K562 (cell line): Measurements from ENCODE around the gene CYP2W1. TPM values are rescaled to one million over a fixed set of nuclear protein-coding genes. Genes with fewer than 3 reads are reported as not detected.

Experiments
- ARID3B ChIP-seq: fragments of 250-450 bp; sonication (Bioruptor Pico); IDR thresholded peaks from 2 replicates; pipeline ENCODE4 v1.4.0; 2020; ENCODE audit warnings: borderline replicate concordance
- ATF3 ChIP-seq, 2 experiments: fragments of 450-650 bp in 1 of 2; sonication (generic) in 1 of 2; formaldehyde crosslinking in 1 of 2; IDR thresholded peaks in 1 of 2; conservative IDR thresholded peaks in 1 of 2; 2 replicates each; pipeline versions ENCODE4 v1.6.1 to v1.8.1; 2016 to 2023; ENCODE audit warnings: mild to moderate bottlenecking in 2 of 2, moderate library complexity in 2 of 2, inconsistent platforms in 1 of 2, missing genetic modification reagents in 1 of 2
- RCOR1 ChIP-seq, 2 experiments: IDR thresholded peaks; 2 replicates each; pipeline ENCODE4 v1.6.1; 2012; ENCODE audit warnings: low read depth in 2 of 2, low read length in 2 of 2, borderline replicate concordance in 1 of 2, improper control_type of control experiment in 1 of 2
- ZBTB11 ChIP-seq, 3 experiments: fragments of 200-800 bp in 1 of 3; fragments of 250-450 bp in 1 of 3; fragments of 450-650 bp in 1 of 3; sonication (Bioruptor Pico) in 1 of 3; sonication (Bioruptor generic) in 1 of 3; formaldehyde crosslinking in 1 of 3; IDR thresholded peaks; 2 replicates each; pipeline versions ENCODE4 v1.6.1 to v1.8.0; 2016 to 2022; ENCODE audit warnings: mild to moderate bottlenecking in 2 of 3, missing genetic modification characterization in 2 of 3, missing compliant biosample characterization in 1 of 3, moderate library complexity in 1 of 3
- ZFPM2 ChIP-seq: fragments of 250-450 bp; sonication (Bioruptor Pico); IDR thresholded peaks from 2 replicates; pipeline ENCODE4 v1.5.1; 2022; ENCODE audit warnings: mild to moderate bottlenecking
- ZNF76 ChIP-seq: fragments of 250-450 bp; sonication (Bioruptor Pico); IDR thresholded peaks from 2 replicates; pipeline ENCODE4 v1.4.0; 2020; ENCODE audit warnings: mild to moderate bottlenecking, moderate library complexity, borderline replicate concordance
- polyA plus RNA-seq, 8 experiments: library from polyadenylated mRNA; depleted of rRNA in 4 of 8; stranded (reverse) in 5 of 8; unstranded in 3 of 8; fragments of >200 nt; fragmentation: Nextera tagmentation in 2 of 8; fragmentation: Illumina TruSeq in 1 of 8; extraction: Ambion mirVana in 2 of 8; extraction: Trizol in 1 of 8; gene quantifications; 2 replicates each; pipeline versions ENCODE4 v1.2.1 to v1.2.3, GENCODE V29; 2011 to 2014; ENCODE audit warnings: inconsistent platforms in 1 of 8, missing spikeins in 1 of 8
- total RNA-seq, 7 experiments: library from RNA; depleted of rRNA in 6 of 7; stranded (reverse); fragments of >200 nt in 6 of 7; fragmentation: Illumina TruSeq in 2 of 7; extraction: Trizol in 2 of 7; gene quantifications; 2 replicates each; pipeline versions ENCODE4 v1.2.1 to v1.2.3, GENCODE V29; 2011 to 2021; ENCODE audit warnings: low replicate concordance in 1 of 7

Gene CYP2W1
- total and polyA plus RNA-seq, 9 of the 15 experiments (the other 6 are each of a cell fraction or from before 2014, with no cell fraction given) = not detected

- TF ChIP-seq ZBTB11 (CRISPR knock-in tag; IDR thresholded peaks at IDR 0.05) = no peak
- peak; percentile 65 for TF ChIP-seq ATF3 (IDR thresholded peaks at IDR 0.05)
- TF ChIP-seq ATF3 (CRISPR knock-in tag; conservative IDR thresholded peaks at IDR 0.05) = 0 out of 2 replicates have a peak, but pooled peaks have one; percentile 31
- no peak for TF ChIP-seq ZFPM2 (CRISPR knock-in tag)
- peak; percentile 71; the same call in 1 of the 2 replicates for TF ChIP-seq ARID3B (CRISPR knock-in tag)
- TF ChIP-seq ZNF76 (CRISPR knock-in tag) = 0 out of 2 replicates have a peak, but pooled peaks have one; percentile 32
- peak in 1 of 2 experiments; percentile 47; a peak in 1 of 4 replicates for TF ChIP-seq RCOR1 (IDR thresholded peaks at IDR 0.05; ENCODE audit: borderline replicate concordance in 1 of 2, low read depth in 2 of 2, low read length in 2 of 2)
Observed at GRCh38 chr7:974820-975681, 7.9 kb upstream of the CYP2W1 start, which contains the start of gene COX19 (continued).
